Upper lobe of left lung (tissue), 6 donors: ENCODE data around the gene SMAD6. TPM values are rescaled to one million over a fixed set of nuclear protein-coding genes. Genes with fewer than 3 reads are reported as not detected.
A peak's percentile ranks its signal among the peaks of the same experiment; 100 is the strongest.

Experiments
- ATAC-seq, 2 donors: fragments of 200-7000 bp; cut with Tn5 transposase; one replicate each; pipeline ENCODE4 v1.9.1; 2022; ENCODE audit warnings: mild to moderate bottlenecking in 2 of 2, moderate library complexity in 2 of 2; ENCODE audit not compliant: low FRiP score in 2 of 2
- DNase-seq, 2 donors: peaks; one replicate each; pipeline ENCODE4 v3.0.0-alpha.2; 2019 to 2020
- H3K27ac ChIP-seq, 4 donors: fragments of 200-600 bp; sonication (generic); one replicate each; pipeline ENCODE4 v1.5.1; 2016 to 2019
- H3K27me3 ChIP-seq, 4 donors: fragments of 200-600 bp; sonication (generic); one replicate each; pipeline ENCODE4 v1.5.1; 2017 to 2019
- H3K36me3 ChIP-seq, 4 donors: fragments of 200-600 bp; sonication (generic); one replicate each; pipeline ENCODE4 v1.5.1; 2016 to 2019
- H3K4me1 ChIP-seq, 4 donors: fragments of 200-600 bp; sonication (generic); one replicate each; pipeline ENCODE4 v1.5.1; 2018 to 2019
- H3K4me3 ChIP-seq, 4 donors: fragments of 200-600 bp; sonication (generic); one replicate each; pipeline ENCODE4 v1.5.1; 2017 to 2019; ENCODE audit warnings: mild to moderate bottlenecking in 2 of 4, moderate library complexity in 1 of 4
- H3K9me3 ChIP-seq, 4 donors: fragments of 200-600 bp; sonication (generic); one replicate each; pipeline ENCODE4 v1.5.1; 2018 to 2019
- EP300 ChIP-seq, 4 donors: sonication (generic); formaldehyde crosslinking; IDR thresholded peaks; one replicate each; pipeline ENCODE4 v1.5.1; 2017; ENCODE audit warnings: antibody characterized with exemption in 4 of 4, control low read depth in 2 of 4
- POLR2A ChIP-seq, 4 donors: fragments of 450-650 bp; IDR thresholded peaks; one replicate each; pipeline ENCODE4 v1.5.1; 2016 to 2017; ENCODE audit warnings: antibody characterized with exemption in 4 of 4, mild to moderate bottlenecking in 2 of 4
- POLR2AphosphoS5 ChIP-seq, 2 donors: sonication (generic); formaldehyde crosslinking; IDR thresholded peaks; one replicate each; pipeline ENCODE4 v1.5.1; 2017; ENCODE audit warnings: antibody characterized with exemption in 2 of 2
- WGBS, 2 donors: methylation state at CpG; one replicate each; pipeline ENCODE4 v1.1.5; 2017 to 2018; 5-methylcytosine and 5-hydroxymethylcytosine counted together
- total RNA-seq, 6 donors: library from RNA; depleted of rRNA in 4 of 6; stranded (reverse); fragments of >200 nt in 4 of 6; gene quantifications; one replicate each; pipeline versions ENCODE4 v1.1.0 to v1.2.1, GENCODE V29; 2016 to 2021
- TF ChIP-seq, protein P1 (sequence below), 6 experiments: fragments of 450-650 bp in 4 of 6; fragments of 200-600 bp in 2 of 6; sonication (generic) in 2 of 6; IDR thresholded peaks; one replicate each; pipeline ENCODE4 v1.5.1; 2016 to 2019; ENCODE audit warnings: antibody characterized with exemption in 6 of 6
- donor health status: DM: no; HTN: no; CAD: no; lungs with moderate emphysema.
- donor health status: DM: no; HTN: yes; CAD: no; lungs with severe emphysema.

SMAD6 gene
- total RNA-seq, 6 donors from 2014 or later = 76.6 to 377 (median 102) TPM

DNA sequence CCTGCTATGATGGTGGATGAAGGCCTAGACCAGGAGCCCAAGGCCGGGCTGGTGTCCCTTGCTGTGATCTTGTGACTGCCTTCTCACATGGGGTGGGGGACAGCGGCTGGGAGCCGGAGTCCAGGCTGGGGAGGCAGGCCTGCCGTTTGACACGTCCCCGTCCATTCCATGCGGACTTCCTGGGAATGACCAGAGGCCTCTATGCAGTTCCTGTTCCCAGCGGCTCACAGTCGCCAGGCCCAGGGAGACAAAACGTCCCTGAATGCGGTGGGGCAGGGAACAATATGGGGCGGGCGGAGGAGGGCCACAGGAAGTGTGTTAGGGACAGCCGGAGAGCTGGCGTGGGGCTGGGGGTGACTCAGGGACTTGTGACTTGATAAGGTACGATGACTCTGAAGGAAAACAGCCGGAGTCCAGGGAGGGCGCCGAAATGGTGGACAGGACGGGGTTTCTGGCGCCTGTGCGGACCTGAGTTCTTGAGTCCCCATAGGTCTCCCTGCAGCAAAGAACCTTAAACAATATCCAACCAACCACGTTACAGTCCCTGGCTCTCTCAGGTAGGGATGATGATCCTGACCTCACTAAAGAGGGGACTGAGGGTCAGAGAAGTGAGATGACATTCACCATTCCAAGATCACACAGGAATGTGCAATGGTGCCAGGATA is 40.5 kb upstream of the SMAD6 start:
- DNase-seq (peak; percentile 56 to 61), ATAC-seq (peak; percentile 23 to 84)
- Histone ChIP-seq H3K27me3 (no peaks in the 10 kb centered on the region), H3K27ac (peak overlapping the region; percentile 86 to 91 (median 88)), H3K4me3 (no peak overlapping the region), H3K36me3 (no peaks in the 10 kb centered on the region), H3K9me3 (no peaks in the 10 kb centered on the region), H3K4me1 (peaks cover 0 to 31% (median 18%) of the 10 kb centered on the region in 4 donors)
- 58 to 61% methylated on average over 20 to 23 of the region's 23 CpGs for WGBS, 2 donors
- TF ChIP-seq EP300 (IDR thresholded peaks at IDR 0.05) = peak; percentile 83 to 99 (median 88)
- TF ChIP-seq, protein P1, sequence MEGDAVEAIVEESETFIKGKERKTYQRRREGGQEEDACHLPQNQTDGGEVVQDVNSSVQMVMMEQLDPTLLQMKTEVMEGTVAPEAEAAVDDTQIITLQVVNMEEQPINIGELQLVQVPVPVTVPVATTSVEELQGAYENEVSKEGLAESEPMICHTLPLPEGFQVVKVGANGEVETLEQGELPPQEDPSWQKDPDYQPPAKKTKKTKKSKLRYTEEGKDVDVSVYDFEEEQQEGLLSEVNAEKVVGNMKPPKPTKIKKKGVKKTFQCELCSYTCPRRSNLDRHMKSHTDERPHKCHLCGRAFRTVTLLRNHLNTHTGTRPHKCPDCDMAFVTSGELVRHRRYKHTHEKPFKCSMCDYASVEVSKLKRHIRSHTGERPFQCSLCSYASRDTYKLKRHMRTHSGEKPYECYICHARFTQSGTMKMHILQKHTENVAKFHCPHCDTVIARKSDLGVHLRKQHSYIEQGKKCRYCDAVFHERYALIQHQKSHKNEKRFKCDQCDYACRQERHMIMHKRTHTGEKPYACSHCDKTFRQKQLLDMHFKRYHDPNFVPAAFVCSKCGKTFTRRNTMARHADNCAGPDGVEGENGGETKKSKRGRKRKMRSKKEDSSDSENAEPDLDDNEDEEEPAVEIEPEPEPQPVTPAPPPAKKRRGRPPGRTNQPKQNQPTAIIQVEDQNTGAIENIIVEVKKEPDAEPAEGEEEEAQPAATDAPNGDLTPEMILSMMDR (IDR thresholded peaks at IDR 0.05) = peak in 1 of 6 experiments; percentile 19
- peak in 1 of 4 donors; percentile 42 for TF ChIP-seq POLR2A (IDR thresholded peaks at IDR 0.05)
- TF ChIP-seq POLR2AphosphoS5 (IDR thresholded peaks at IDR 0.05) = peak; percentile 83 to 96

- H3K27me3 ChIP-seq = no peaks in the 10 kb centered on the region
- no peaks in the 10 kb centered on the region for H3K9me3 ChIP-seq
- ATAC-seq (no peak), DNase-seq (no peak)
- peak overlapping the region; percentile 79 to 87 (median 85) for H3K27ac ChIP-seq
- no peaks in the 10 kb centered on the region for H3K36me3 ChIP-seq
- no peak for TF ChIP-seq POLR2AphosphoS5 (IDR thresholded peaks at IDR 0.05)
- TF ChIP-seq, protein P1 (IDR thresholded peaks at IDR 0.05) = no peak
- no peak for TF ChIP-seq POLR2A (IDR thresholded peaks at IDR 0.05)
- TF ChIP-seq EP300 (IDR thresholded peaks at IDR 0.05) = no peak
- H3K4me1 ChIP-seq = peaks cover 0 to 24% (median 11%) of the 10 kb centered on the region in 4 donors
- 68 to 76% methylated on average over 4 of the region's 4 CpGs for WGBS, 2 donors
- no peak overlapping the region for H3K4me3 ChIP-seq
These were observed 39.5 kb upstream of the SMAD6 start for GRCh38 chr15:66662522-66662921.

DNA sequence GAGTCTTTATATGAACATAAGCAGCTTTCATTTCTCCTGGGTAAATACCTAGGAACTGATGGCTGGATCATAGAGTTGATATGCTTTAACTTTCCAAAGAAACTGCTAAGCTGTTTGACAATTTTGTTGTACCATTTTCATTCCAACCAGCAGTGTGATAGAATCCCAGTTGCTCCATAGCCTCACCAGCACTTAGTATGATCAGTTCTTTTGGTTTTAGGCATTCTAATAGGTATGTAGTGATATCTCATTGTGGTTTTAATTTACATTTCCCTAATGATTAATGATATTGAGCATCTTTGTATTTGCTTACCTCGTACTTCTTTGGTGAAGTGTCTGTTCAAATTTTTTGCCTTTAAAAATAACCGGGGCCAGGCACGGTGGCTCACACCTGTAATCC is 38.4 kb upstream of the SMAD6 start:
- TF ChIP-seq POLR2AphosphoS5 (IDR thresholded peaks at IDR 0.05) (no peak), EP300 (IDR thresholded peaks at IDR 0.05) (no peak), POLR2A (IDR thresholded peaks at IDR 0.05) (no peak)
- TF ChIP-seq, protein P1 (IDR thresholded peaks at IDR 0.05) = no peak
- no peaks in the 10 kb centered on the region for H3K36me3 ChIP-seq

DNA sequence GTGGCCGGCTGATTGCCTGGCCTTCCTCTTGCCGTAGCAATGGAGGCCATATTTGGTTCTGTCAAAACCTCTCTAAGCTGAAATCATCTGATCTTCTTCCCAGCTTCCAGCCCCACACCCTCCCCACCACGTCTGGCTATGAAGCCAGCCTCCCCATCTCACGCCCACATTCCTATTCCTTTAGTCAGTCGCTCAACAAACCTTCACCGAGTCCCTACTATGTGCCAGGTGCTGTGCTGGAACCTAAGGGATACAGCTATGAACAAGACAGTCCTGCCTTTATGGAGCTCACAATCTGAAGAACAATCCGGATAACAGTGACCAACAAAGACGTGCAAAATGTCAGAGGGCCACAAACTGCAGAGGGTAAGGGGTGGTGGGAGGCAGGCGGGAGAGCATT is 31.9 kb upstream of the SMAD6 start:
- TF ChIP-seq, protein P1 (IDR thresholded peaks at IDR 0.05) = no peak
- TF ChIP-seq POLR2AphosphoS5 (IDR thresholded peaks at IDR 0.05) = no peak
- no peak for TF ChIP-seq POLR2A (IDR thresholded peaks at IDR 0.05)
- no peak for TF ChIP-seq EP300 (IDR thresholded peaks at IDR 0.05)
- DNase-seq (no peak), ATAC-seq (no peak)
- WGBS, 2 donors = 90 to 91% methylated on average over 8 of the region's 9 CpGs
- Histone ChIP-seq H3K9me3 (no peaks in the 10 kb centered on the region), H3K27ac (peak overlapping the region in 1 of 4 donors; percentile 30), H3K4me1 (peaks cover 0 to 14% (median 6%) of the 10 kb centered on the region in 4 donors), H3K27me3 (no peaks in the 10 kb centered on the region), H3K36me3 (peaks cover 0 to 3% (median 0%) of the 10 kb centered on the region in 4 donors), H3K4me3 (no peak overlapping the region)

More for the DNA sequence above, 38.4 kb upstream of the SMAD6 start:
- WGBS, 2 donors = 76 to 82% methylated on average over 3 of the region's 3 CpGs
- H3K27ac ChIP-seq = peak overlapping the region in 3 of 4 donors; percentile 57 to 87 (median 84)
- peaks cover 0 to 22% (median 6%) of the 10 kb centered on the region in 4 donors for H3K4me1 ChIP-seq
- H3K9me3 ChIP-seq = no peaks in the 10 kb centered on the region
- DNase-seq (no peak), ATAC-seq (no peak)
- H3K27me3 ChIP-seq = no peaks in the 10 kb centered on the region
- H3K4me3 ChIP-seq = no peak overlapping the region
